Subcutaneous adipose tissue (tissue), 4 donors: Measurements from ENCODE around the gene SS18L1. TPM values are rescaled to one million over a fixed set of nuclear protein-coding genes. Genes with fewer than 3 reads are reported as not detected.

Source experiments
- total RNA-seq, 4 donors: library from RNA; depleted of rRNA; stranded (reverse); fragments of >200 nt; gene quantifications; one replicate each; pipeline ENCODE4 v1.1.0, GENCODE V29; 2016
- TF ChIP-seq, protein P1 (sequence below): fragments of 450-650 bp; IDR thresholded peaks from one replicate; pipeline ENCODE4 v1.5.1; 2016; ENCODE audit warnings: low read depth, mild to moderate bottlenecking, control low read depth, antibody characterized with exemption, moderate library complexity

Gene SS18L1
- total RNA-seq, 4 donors from 2014 or later = 10.3 to 18.3 (median 12.9) TPM

DNA sequence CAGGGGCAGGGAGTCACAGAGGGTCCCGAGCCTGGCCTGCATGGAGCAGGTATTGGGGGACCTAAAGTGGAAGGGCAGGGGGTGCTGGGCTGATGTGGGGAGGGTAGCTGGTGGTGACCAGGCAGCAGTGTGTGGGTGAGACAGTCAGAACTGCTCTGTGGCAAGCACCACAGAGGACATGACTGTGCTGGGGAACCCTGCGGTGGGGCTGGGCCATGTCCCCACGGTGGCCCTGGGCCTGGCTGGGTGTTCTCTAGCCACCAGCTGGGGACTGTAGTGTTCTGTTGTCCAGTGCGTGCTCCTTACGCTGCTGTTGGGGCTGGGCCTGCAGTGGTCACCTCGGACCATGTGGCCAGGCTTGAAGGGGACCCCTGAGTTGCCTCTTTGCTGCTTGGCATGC is 3.6 kb downstream of the SS18L1 start:
- TF ChIP-seq, protein P1, sequence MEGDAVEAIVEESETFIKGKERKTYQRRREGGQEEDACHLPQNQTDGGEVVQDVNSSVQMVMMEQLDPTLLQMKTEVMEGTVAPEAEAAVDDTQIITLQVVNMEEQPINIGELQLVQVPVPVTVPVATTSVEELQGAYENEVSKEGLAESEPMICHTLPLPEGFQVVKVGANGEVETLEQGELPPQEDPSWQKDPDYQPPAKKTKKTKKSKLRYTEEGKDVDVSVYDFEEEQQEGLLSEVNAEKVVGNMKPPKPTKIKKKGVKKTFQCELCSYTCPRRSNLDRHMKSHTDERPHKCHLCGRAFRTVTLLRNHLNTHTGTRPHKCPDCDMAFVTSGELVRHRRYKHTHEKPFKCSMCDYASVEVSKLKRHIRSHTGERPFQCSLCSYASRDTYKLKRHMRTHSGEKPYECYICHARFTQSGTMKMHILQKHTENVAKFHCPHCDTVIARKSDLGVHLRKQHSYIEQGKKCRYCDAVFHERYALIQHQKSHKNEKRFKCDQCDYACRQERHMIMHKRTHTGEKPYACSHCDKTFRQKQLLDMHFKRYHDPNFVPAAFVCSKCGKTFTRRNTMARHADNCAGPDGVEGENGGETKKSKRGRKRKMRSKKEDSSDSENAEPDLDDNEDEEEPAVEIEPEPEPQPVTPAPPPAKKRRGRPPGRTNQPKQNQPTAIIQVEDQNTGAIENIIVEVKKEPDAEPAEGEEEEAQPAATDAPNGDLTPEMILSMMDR = no peak

DNA sequence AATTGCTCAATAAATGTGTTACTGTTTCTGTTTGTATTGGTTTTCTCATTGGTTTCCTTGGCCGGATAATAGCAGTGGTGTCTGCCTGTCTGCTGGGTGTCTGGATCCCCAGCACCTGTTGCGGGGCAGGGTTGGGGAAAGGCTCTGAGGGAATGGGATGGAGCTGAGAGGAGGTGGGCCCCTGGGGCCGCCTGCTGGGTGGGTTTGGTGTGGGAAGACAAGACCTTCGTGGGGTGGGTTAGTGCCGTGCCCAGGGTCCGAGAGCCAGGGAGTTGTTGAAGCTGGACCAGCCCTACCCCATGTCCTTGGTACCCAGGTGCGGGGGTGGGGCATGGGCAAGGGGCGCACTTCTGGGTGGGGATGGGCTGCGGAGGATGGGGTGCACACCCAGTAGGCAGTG is 4.0 kb downstream of the SS18L1 start:
- TF ChIP-seq, protein P1 = no peak

DNA sequence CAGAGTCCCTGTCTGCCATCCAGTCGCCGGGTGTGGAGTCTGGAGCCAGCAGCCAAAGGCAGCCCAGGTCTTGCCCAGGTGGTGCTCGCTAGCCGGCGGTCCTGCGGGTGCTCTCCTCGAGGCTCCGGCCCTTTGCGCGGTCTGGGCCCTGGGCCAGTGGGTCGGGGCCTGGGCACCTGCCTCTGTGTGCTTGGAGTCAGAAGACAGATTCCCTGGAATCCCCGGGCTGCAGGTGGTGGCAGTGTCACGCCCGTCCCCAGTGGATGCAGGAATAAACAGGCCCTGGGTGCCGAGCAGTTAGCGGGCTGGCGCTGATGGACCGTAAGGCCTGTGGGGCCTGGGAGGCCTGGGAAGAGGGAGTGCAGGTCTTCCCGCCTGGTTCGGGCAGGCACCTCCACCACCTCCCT is 5.3 kb downstream of the SS18L1 start:
- TF ChIP-seq, protein P1 = no peak

DNA sequence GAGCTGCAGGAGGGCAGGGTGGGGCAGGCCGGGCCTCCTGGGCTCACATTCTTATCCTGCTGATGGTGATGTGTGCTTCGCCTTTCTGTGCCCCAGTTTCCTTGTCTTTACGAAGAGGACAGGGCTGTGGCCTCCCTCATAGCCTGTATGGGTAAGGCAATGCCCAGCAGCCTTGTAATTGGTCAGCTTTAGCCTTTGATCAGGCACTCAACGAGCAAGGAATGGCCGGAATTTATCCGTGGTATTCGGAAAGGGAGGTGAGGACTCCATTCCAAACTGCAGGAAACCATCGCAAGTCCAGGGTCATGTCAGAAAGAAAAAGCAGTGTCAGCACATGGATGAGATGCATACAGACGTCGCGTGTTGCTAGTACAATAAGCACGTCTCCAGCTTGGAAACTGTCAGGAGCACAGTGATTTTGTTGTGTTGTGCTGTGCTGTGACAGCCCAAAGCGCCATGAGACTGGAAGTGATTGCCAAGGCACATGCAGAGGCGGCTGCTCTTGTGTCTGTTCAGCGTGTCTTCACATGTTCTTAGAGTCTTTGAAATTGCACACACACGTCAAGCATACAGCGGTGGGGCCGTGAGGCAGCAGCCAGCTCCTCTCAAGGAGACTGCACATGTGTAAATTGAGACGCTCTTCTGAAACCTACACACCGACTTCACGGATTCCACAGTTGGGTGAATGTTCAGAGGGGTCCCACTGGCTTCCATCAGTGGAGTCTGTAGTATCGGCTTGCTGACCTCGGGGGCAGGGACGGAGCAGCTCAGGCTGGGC is 6.2 kb downstream of the SS18L1 start:
- TF ChIP-seq, protein P1 = no peak

DNA sequence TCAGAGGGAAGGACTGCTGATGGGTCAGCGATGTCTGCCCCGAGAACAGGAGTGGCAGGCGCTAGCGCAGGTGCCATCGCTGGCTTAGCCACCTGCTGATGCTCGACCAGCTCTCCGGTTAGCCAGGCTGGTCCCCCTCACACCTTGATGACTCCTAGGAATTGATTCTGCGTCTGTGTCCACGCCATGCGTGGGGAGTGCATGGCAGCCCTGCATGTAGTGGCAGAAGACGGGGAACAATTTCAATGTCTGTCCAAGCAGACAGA is 6.7 kb downstream of the SS18L1 start:
- TF ChIP-seq, protein P1 = no peak

DNA sequence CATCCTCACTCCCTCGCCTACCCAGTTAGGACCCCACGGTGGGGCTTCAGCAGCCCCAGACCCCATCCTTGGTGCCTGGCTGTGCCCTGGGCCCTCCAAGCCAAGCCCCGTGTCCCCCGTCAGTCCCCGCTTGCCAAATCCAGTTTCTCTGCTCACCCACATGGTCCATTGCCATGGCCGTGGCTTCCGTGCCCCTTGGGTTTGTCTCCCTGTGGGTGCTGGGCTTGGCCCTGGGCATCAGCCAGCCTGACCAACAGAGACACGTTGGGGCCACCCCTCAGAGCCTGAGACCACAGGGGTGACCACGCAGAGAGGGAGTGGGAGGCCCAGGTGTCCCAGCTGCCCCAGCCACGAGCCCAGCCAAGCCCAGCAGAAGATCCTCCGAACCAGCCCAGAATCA is 7.7 kb downstream of the SS18L1 start:
- TF ChIP-seq, protein P1 = no peak

DNA sequence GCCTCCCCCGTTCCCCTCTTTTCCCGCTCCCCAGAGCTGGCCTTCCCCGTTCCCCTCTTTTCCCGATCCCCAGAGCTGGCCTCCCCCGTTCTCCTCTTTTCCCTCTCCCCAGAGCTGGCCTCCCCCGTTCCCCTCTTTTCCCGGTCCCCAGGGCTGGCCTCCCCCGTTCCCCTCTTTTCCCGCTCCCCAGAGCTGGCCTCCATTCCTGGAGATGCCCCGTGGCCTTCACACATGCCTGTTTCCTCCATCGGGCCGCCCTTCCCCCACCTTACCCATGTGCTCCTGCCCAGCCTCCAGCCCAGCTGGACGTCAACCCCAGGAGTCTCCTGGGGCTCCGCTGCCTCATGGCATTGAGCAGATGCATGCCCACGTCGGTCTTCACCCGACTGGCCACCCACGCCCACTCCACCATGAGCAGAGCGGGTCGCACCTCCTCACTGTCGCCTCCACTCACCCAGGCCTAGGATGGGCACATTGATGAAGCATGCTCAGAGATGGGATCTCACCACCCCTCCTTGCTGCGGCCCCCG is 8.3 kb downstream of the SS18L1 start:
- TF ChIP-seq, protein P1 = no peak
